Pons (tissue), 1 donor: ENCODE data around the gene CSHL1.
"Not testable (repeated sequence)": the region's sequence is repeated elsewhere in the genome, so short reads cannot be mapped to it uniquely, and the experiment has no call there.

Experiments
- DNase-seq: peaks from one replicate; pipeline ENCODE4 v3.0.0-alpha.2; 2016; ENCODE audit warnings: low spot score

CSHL1 gene

GRCh38 chr17:63885119-63885518 is 25.9 kb downstream of the CSHL1 start:
- DNase-seq, result not testable (repeated sequence)

GRCh38 chr17:63882626-63883126 is 28.4 kb downstream of the CSHL1 start:
- DNase-seq, result not testable (repeated sequence)

GRCh38 chr17:63881935-63882601 is 29.0 kb downstream of the CSHL1 start, which contains the start of gene GH2:
GH2 (minus strand) TSS chr17:63881944; CDS start chr17:63881801, 143 bp downstream.
- DNase-seq, result no peak

- not testable (repeated sequence) for DNase-seq
These were observed 29.7 kb downstream of the CSHL1 start for GRCh38 chr17:63881337-63881736.

DNA sequence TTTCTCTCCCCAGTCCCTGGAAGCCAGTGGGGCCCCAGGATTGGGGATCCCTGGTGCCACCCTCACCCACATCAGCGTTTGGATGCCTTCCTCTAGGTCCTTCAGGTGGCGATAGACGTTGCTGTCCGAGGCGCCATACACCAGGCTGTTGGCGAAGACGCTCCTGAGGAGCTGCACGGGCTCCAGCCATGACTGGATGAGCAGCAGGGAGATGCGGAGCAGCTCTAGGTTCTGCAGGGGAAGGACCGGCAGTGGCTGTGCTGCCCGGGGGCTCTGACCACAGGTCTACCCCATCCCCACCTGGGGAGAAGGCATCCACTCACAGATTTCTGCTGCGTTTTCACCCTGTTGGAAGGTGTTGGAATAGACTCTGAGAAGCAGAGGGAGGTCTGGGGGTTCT is 30.4 kb downstream of the CSHL1 start:
- DNase-seq, result no peak

GRCh38 chr17:63878413-63878812 is 32.6 kb downstream of the CSHL1 start:
- not testable (repeated sequence) for DNase-seq

- DNase-seq, result not testable (repeated sequence)
These were observed 36.4 kb downstream of the CSHL1 start for GRCh38 chr17:63874693-63875092.

GRCh38 chr17:63874061-63874626 is 36.9 kb downstream of the CSHL1 start:
- DNase-seq, result not testable (repeated sequence)

DNA sequence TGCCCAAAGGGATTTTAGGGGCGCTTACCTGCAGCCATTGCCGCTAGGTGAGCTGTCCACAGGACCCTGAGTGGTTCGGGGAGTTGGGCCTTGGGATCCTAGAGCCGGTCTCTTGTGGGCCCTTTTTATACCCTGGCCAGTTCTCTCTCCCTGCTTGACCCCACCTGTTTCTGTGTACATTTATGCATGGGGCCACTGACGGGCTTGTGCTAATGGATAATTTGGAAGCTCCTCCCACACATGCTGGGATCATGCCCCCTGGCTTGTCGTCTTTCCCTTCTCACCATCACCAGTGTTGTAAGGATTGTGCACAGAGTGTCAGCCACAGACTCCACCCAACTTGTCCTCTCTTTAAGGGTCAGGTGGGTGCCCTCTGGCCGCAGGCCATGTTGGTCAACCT is 37.5 kb downstream of the CSHL1 start, which contains the start of gene CSH2:
CSH2 (minus strand) TSS at position 101 of the 400 bp plus-strand sequence; CDS start at position 38, 63 bp downstream.
- DNase-seq, result not testable (repeated sequence)

- not testable (repeated sequence) for DNase-seq
These were observed 39.3 kb downstream of the CSHL1 start for GRCh38 chr17:63871646-63872365.

- DNase-seq, result not testable (repeated sequence)
These were observed 40.8 kb downstream of the CSHL1 start for GRCh38 chr17:63870292-63870665.

- DNase-seq, result not testable (repeated sequence)
These were observed 41.4 kb downstream of the CSHL1 start for GRCh38 chr17:63869491-63870291.

GRCh38 chr17:63866625-63867024 is 44.4 kb downstream of the CSHL1 start:
- DNase-seq, result not testable (repeated sequence)
